Measurements from ENCODE around the gene PEX6. TPM values are rescaled to one million over a fixed set of nuclear protein-coding genes. Genes with fewer than 3 reads are reported as not detected.
A peak's percentile ranks its signal among the peaks of the same experiment; 100 is the strongest.

Gene PEX6
- total and polyA plus RNA-seq, 2 of the 13 experiments (the other 11 are each of a cell fraction or from before 2014, with no cell fraction given), result 5.1 to 6.7 TPM

DNA sequence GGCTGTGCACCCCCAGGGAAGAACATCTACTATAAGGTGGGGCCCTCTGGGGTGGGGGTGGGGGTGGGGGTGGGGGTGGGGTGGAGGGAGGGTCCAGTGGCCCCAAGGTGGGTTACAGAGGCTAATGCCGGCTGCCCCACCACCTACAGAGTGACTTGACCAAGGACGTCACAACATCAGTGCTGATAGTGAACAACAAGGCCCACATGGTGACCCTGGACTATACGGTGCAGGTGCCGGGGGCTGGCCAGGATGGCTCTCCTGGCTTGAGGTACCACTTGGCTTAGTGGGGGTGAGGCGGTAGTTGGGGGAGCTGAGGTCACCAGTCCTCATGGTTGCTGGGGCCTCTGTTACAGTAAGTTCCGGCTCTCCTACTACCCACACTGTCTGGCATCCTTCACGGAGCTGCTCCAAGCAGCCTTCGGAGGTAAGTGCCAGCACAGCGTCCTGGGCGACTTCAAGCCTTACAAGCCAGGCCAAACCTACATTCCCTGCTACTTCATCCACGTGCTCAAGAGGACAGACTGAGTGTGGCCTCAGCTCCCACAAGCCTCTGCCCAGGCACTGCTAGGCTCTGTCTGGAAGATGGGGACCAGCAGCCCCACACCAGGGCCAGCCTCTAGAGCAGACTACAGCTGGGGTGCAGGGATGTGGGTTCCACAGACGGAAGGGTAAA is 15.7 kb downstream of the PEX6 start (continued):
- TF ChIP-seq, protein P1, sequence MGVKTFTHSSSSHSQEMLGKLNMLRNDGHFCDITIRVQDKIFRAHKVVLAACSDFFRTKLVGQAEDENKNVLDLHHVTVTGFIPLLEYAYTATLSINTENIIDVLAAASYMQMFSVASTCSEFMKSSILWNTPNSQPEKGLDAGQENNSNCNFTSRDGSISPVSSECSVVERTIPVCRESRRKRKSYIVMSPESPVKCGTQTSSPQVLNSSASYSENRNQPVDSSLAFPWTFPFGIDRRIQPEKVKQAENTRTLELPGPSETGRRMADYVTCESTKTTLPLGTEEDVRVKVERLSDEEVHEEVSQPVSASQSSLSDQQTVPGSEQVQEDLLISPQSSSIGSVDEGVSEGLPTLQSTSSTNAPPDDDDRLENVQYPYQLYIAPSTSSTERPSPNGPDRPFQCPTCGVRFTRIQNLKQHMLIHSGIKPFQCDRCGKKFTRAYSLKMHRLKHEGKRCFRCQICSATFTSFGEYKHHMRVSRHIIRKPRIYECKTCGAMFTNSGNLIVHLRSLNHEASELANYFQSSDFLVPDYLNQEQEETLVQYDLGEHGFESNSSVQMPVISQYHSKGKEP (CRISPR knock-in tag; IDR thresholded peaks at IDR 0.05), result no peak
- TF ChIP-seq ZNF543 (CRISPR knock-in tag; IDR thresholded peaks at IDR 0.05), result no peak
- TF ChIP-seq KAT8 (CRISPR knock-in tag; IDR thresholded peaks at IDR 0.05), result no peak
- no peak for TF ChIP-seq ZNF331 (CRISPR knock-in tag; IDR thresholded peaks at IDR 0.05)

DNA sequence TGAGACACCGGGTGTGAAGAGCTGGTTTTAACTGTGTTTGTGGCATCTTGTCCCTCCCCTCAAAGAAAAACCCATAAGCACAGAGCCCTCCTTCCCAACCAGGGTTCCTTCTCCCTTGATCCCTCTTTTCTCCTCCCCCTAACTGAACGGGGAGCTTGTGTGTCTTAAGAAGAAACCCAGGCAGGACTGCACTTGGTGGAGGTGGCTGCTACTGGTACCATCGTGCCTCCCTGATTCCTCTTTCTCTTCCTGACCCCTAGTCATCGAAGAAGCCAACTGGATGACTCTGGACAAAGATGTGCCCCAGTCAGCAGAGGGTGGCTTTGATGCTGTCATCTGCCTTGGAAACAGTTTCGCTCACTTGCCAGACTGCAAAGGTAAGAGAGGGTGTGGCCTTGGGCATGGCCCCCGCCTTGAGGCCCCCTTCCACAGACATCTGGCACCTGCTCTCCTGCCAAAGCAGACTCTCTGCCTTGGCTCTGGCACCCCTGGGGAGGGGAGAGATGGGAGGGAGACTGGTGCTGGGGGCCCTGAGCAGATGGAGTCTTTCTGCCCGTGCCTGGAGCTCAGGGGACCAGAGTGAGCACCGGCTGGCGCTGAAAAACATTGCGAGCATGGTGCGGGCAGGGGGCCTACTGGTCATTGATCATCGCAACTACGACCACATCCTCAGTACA is 16.3 kb downstream of the PEX6 start:
- no TSS peak for BruUV-seq (replicated peaks)
- POLR2A ChIA-PET, result interaction anchor here (4.3 kb wide), 1 partner anchor 33 kb away, joined by 36 read pairs; the partner anchor contains the start of gene CNPY3

More for the DNA sequence above, 16.3 kb downstream of the PEX6 start:
- no peak for ATAC-seq
- no peak overlapping the region for H3K9ac ChIP-seq (ENCODE audit: insufficient read depth, low read depth, low read length)
- H3K4me2 ChIP-seq (ENCODE audit: low read depth, low read length), result no peak overlapping the region
- CTCF ChIA-PET (ENCODE audit: low intra/inter-chr PET ratio, low total read pairs), result no interaction called here
- no peak for DNase-seq (ENCODE audit: low spot score)
- 93% methylated on average over 13 of the region's 13 CpGs for WGBS (ENCODE audit: low lambda C conversion rate)
- H3K27ac ChIP-seq (ENCODE audit: extremely low read length, insufficient read depth, low read length), result no peak overlapping the region
- TF ChIP-seq, protein P2, sequence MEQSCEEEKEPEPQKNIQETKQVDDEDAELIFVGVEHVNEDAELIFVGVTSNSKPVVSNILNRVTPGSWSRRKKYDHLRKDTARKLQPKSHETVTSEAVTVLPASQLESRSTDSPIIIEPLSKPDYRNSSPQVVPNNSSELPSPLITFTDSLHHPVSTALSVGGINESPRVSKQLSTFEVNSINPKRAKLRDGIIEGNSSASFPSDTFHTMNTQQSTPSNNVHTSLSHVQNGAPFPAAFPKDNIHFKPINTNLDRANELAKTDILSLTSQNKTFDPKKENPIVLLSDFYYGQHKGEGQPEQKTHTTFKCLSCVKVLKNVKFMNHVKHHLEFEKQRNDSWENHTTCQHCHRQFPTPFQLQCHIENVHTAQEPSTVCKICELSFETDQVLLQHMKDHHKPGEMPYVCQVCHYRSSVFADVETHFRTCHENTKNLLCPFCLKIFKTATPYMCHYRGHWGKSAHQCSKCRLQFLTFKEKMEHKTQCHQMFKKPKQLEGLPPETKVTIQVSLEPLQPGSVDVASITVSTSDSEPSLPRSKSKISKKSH (CRISPR knock-in tag; IDR thresholded peaks at IDR 0.05; ENCODE audit: borderline replicate concordance), result peak; percentile 48; the same call in 1 of the 2 replicates
- TF ChIP-seq, protein P3, sequence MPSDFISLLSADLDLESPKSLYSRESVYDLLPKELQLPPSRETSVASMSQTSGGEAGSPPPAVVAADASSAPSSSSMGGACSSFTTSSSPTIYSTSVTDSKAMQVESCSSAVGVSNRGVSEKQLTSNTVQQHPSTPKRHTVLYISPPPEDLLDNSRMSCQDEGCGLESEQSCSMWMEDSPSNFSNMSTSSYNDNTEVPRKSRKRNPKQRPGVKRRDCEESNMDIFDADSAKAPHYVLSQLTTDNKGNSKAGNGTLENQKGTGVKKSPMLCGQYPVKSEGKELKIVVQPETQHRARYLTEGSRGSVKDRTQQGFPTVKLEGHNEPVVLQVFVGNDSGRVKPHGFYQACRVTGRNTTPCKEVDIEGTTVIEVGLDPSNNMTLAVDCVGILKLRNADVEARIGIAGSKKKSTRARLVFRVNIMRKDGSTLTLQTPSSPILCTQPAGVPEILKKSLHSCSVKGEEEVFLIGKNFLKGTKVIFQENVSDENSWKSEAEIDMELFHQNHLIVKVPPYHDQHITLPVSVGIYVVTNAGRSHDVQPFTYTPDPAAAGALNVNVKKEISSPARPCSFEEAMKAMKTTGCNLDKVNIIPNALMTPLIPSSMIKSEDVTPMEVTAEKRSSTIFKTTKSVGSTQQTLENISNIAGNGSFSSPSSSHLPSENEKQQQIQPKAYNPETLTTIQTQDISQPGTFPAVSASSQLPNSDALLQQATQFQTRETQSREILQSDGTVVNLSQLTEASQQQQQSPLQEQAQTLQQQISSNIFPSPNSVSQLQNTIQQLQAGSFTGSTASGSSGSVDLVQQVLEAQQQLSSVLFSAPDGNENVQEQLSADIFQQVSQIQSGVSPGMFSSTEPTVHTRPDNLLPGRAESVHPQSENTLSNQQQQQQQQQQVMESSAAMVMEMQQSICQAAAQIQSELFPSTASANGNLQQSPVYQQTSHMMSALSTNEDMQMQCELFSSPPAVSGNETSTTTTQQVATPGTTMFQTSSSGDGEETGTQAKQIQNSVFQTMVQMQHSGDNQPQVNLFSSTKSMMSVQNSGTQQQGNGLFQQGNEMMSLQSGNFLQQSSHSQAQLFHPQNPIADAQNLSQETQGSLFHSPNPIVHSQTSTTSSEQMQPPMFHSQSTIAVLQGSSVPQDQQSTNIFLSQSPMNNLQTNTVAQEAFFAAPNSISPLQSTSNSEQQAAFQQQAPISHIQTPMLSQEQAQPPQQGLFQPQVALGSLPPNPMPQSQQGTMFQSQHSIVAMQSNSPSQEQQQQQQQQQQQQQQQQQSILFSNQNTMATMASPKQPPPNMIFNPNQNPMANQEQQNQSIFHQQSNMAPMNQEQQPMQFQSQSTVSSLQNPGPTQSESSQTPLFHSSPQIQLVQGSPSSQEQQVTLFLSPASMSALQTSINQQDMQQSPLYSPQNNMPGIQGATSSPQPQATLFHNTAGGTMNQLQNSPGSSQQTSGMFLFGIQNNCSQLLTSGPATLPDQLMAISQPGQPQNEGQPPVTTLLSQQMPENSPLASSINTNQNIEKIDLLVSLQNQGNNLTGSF (CRISPR knock-in tag; IDR thresholded peaks at IDR 0.05), result no peak
- no peaks in the 10 kb centered on the region for H4K20me1 ChIP-seq (ENCODE audit: insufficient read depth, low read length)
- intact Hi-C loops (cut with micrococcal nuclease; ENCODE audit: unreplicated experiment) (loop anchor here (5.0 kb wide), 1 partner anchor 50 kb away; the partner anchor contains the start of genes KLHDC3 and MEA1), in situ Hi-C loops (cut with HindIII; ENCODE audit: extremely low pct_ligation_motif_present, low pct_unique_long_range_greater_than_20kb) (no loop called here)
- no peaks in the 10 kb centered on the region for H3K9me3 ChIP-seq (ENCODE audit: low read length)
- H3K4me1 ChIP-seq (ENCODE audit: insufficient read depth, low read length), result peaks cover 33% of the 10 kb centered on the region
- no peak overlapping the region for H2AFZ ChIP-seq (ENCODE audit: low read length)
- 0 out of 5 replicates have a peak, but pooled peaks cover 0 to 1% of the 10 kb centered on the region in 2 experiments for H3K36me3 ChIP-seq (replicated peaks in 1 of 2; ENCODE audit: control insufficient read depth in 1 of 2, insufficient read depth in 2 of 2, low read length in 2 of 2)
- H3K27me3 ChIP-seq (ENCODE audit: control insufficient read depth in 1 of 2, insufficient read depth in 2 of 2, low read length in 2 of 2), result no peaks in the 10 kb centered on the region; a peak in 1 of 5 replicates
- FAIRE-seq, result peak; percentile 21
- no peaks in the 10 kb centered on the region for H3K79me2 ChIP-seq (ENCODE audit: insufficient read depth, low read length)
- H3K4me3 ChIP-seq (replicated peaks in 1 of 3; ENCODE audit: insufficient read depth in 1 of 3, low read depth in 2 of 3, low read length in 3 of 3), result no peak overlapping the region

Measured in HepG2 (cell line).